Measurements from ENCODE around the gene DNAH12.

Gene DNAH12

GRCh38 chr3:57544181-57545125 lies at the start of gene DNAH12:
Gene DNAH12 (minus strand): TSS chr3:57544344. CDS start chr3:57542870, 1,474 bp downstream.
- no peak for DNase-seq

- no peak for DNase-seq
Measured at GRCh38 chr3:57592306-57592705, 48.2 kb upstream of the DNAH12 start.

GRCh38 chr3:57587905-57588304 lies 43.8 kb upstream of the DNAH12 start:
- peak; percentile 71 for DNase-seq

GRCh38 chr3:57586778-57587177 lies 42.6 kb upstream of the DNAH12 start:
- no peak for DNase-seq

- peak; percentile 36 for DNase-seq
Measured at GRCh38 chr3:57583544-57583943, 39.4 kb upstream of the DNAH12 start.

GRCh38 chr3:57582474-57583168 lies 38.5 kb upstream of the DNAH12 start:
- peak; percentile 24 for DNase-seq

GRCh38 chr3:57577801-57578200 lies 33.7 kb upstream of the DNAH12 start:
- no peak for DNase-seq

- no peak for DNase-seq
Measured at GRCh38 chr3:57575966-57576626, 32.0 kb upstream of the DNAH12 start.

GRCh38 chr3:57572096-57572495 lies 28.0 kb upstream of the DNAH12 start:
- no peak for DNase-seq

GRCh38 chr3:57570878-57571277 lies 26.7 kb upstream of the DNAH12 start:
- DNase-seq = no peak

GRCh38 chr3:57569859-57570450 lies 25.8 kb upstream of the DNAH12 start:
- no peak for DNase-seq

- DNase-seq = no peak
Measured at GRCh38 chr3:57559526-57559925, 15.4 kb upstream of the DNAH12 start.

GRCh38 chr3:57557085-57557537 lies 13.0 kb upstream of the DNAH12 start:
- peak; percentile 41 for DNase-seq

- peak; percentile 41 for DNase-seq
Measured at GRCh38 chr3:57556459-57557084, 12.4 kb upstream of the DNAH12 start.

GRCh38 chr3:57555738-57556458 lies 11.8 kb upstream of the DNAH12 start, which contains the start of gene PDE12:
Gene PDE12 (plus strand): TSS chr3:57556274. CDS start chr3:57556380, 106 bp downstream.
- peak; percentile 93 for DNase-seq

GRCh38 chr3:57555306-57555705 lies 11.2 kb upstream of the DNAH12 start:
- DNase-seq = no peak

- no peak for DNase-seq
Measured at GRCh38 chr3:57546616-57547015, 2.5 kb upstream of the DNAH12 start.

GRCh38 chr3:57545636-57546268 lies 1.6 kb upstream of the DNAH12 start:
- no peak for DNase-seq

- DNase-seq = no peak
Measured at GRCh38 chr3:57538465-57538864, 5.7 kb downstream of the DNAH12 start.

GRCh38 chr3:57530071-57530608 lies 14.0 kb downstream of the DNAH12 start:
- no peak for DNase-seq

Data from OCI-M1 (cell line).